ENCODE results near the gene QSOX1.

DNA sequence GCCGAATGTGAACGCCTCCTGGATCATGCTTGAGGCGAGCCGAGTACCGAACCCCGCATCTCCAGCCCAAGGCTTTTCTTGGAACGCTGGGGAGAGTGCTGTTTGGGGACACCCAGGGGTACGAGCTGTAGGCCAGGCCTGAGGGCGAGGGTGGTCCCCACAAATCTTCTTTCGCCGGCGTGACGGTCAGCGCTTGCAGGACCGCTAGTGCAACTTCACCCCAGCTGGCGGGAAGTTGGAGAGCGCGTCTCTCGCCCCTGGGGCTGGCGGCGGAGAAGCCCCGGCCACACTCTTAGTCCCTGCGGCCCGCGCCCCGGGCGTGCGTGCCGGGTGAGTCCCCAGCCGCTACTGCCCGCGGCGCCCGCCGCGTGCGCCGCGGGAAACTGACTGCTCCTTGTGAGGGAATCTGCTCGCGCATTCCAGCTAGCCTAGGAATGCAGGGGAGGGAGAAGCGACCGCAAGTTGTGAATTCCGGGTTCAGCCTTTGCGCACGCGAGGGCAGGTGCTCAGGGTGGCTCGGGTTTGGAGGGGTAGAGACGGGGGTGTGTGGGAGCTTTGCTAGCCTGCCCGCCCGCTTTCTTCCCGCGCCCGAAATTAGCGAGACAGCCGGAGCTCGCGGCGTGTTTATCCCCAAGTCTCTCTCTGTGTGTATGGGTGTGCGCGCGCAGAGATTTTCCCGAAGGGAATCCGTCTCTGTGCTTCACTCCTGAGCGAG is 76.3 kb downstream of the QSOX1 start:
- TF ChIP-seq CTCF (IDR thresholded peaks at IDR 0.05 in 4 of 5, conservative IDR thresholded peaks at IDR 0.05 in 1 of 5) (no peak), POLR2A (IDR thresholded peaks at IDR 0.05) (no peak)
